HG03159 (cell line): Measurements from ENCODE around the gene TRDMT1.

ENCODE experiments used
- ATAC-seq: cut with Tn5 transposase; IDR thresholded peaks from one replicate; pipeline ENCODE4 v1.9.1; 2021; ENCODE audit warnings: mild to moderate bottlenecking, moderate library complexity; ENCODE audit not compliant: unreplicated experiment

Gene TRDMT1

DNA sequence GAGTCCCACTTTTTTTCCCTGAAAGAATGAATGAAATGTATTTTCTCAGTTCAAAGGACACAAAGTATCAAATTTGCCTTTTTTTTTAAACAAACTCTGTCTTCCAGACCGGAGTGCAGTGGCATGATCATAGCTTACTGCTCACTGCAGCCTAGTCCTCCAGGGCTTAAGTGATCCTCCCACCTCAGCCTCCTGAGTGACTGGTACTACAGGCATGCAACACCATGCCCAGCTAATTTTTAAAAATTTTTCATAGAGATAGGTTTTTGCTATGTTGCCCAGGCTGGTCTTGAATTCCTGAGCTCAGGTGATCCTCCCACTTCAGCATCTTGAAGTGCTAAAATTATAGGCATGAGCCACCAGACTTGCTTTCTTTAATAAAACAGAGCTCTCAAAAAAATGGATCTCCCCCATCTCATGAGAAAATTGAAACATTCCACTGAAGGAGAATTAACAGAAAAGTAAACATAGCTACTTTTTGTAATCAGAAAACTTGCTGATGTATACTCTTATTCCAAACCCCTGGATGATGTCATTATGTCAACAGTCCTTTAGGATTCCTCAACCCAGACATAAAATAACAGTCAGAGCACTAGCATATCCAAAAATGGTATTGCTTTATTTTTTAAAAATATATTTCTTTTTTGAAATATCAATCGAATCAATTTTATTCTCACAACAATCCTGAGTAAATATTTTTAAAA, 12.3 kb upstream of the TRDMT1 start:
- no peak for ATAC-seq

DNA sequence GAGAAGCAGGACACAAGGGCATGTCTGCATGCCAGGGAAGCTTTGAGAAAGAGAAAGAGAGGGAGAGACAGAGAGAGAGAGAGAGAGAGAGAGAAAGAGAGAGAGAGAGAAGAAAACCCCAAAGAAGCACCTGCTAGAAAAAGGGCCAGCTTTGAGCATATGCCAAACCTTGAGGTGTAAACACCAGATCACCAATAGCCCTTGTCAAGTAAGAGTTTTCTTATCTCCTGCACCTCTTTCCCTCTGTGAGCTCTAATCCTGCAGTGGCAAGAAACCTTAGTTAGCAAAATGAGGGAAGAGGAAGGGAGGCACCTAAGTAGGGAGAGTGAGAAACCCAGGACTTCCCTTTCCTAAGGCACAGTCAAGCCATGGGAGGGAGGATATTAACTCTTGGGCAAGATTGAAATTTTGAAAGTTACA, 11.3 kb upstream of the TRDMT1 start:
- ATAC-seq, result no peak

DNA sequence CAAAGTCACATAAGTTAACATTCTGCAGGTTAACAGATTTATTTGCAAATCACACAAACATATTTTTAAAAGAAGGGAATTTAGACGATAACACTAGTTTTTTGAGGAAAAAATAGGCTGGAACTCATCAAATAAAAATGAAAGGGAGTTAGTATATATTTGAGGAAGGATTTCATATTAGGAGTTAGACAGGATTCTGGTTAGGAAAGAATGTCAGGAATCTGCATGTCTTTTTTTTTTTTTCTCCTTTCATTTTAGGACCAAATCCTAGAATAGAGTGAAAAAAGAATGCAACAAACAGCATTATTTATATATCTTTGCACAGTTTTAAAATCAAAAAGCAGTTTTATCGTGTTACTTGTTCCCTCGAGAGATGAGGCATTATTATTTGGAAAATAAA, 8.9 kb upstream of the TRDMT1 start:
- no peak for ATAC-seq

DNA sequence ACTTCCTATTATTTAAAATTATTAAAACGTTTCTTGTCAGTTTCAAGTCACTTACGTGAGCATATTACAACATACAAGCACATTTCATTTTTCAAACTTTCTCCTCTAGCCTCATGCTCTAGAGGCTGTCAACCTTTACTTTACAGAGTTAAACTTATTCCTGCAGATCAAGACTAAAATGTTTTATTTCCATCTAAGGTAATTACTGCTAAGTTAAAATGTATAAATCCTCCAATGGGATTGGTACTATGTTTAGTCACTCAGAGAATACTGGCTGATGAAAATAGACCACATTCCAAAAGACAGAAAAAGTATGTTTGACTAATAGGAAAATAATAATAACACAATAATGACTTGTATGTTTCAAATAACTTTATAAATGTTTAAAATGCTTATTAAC, 8.4 kb upstream of the TRDMT1 start:
- ATAC-seq, result no peak

DNA sequence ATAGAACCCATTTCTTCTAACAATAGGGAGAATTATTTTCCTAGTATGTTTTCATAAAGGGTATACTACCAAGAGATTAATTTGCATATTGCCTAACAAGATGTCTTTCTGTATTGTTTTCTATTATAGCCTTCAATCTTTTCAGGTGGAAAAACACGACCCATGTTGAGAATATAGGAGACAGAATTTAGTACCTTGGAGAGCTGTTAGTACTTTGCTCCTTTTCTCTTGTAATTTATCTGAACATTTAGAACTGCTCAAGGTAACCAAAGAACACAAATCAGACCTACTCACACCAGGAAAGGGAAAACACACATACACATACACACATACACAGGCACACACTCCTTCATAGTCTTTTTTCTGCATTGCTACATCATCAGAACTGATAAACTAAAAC, 7.8 kb upstream of the TRDMT1 start:
- no peak for ATAC-seq

DNA sequence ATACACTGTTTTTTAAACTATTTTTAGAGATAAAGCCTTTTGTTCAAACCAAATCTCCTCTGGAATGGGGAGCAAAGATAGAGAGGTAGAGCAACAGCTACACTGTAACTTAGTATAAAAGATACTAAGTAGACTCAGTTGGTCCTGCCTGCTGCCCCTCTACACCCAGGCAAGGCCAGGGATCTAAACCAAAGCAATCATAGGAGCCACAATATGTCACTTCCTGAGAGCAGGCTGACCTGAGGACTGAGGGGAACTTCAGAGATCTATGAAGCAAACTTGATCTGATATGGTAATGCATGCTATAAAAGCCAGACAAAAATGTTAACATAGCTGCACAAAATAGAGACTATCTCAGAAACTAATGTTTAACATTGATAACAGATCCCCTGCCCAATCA, 7.0 kb upstream of the TRDMT1 start:
- no peak for ATAC-seq

DNA sequence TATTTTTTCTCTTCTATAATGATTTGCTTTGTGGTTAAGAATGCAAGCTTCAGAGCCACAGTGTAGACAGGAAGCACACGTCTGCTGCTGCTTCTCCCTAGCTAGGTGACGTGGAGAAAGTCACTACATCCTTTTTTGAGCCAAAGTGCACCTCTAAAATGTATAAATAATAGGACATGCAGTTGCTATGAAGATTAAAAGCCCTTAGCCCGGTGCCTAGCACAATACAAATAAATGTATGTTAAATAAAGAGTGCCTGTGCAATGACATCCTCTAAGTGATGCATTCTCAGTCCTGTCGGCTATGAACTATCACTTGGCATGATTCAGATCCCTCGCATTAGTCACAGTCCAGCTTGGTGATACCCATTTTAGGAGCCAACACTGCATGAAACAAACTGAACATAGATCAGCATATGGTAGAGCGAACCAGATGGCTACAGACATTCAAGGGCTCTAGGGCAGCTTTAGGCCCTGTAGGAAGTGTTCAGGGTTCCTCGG, 4.8 kb upstream of the TRDMT1 start:
- ATAC-seq, result peak; percentile 73

DNA sequence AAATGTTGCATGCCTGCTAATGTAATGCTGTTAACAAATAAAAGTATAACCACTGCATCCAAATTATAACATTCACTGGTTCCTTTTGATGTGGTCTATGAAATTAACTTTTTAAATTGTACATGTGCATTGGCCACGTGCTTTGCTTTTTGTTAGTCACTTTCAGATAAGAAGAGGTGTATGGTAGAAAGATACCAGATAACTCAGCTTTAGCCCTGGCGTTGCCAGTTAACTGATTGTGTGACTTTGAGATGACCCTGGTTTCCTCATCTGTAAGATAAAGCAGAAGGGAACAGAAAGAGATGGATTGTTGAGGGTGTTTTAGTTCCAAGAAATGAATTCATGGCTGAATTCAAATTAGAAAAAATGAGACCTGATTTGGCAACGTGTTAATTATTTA, 1.9 kb upstream of the TRDMT1 start:
- ATAC-seq, result no peak

DNA sequence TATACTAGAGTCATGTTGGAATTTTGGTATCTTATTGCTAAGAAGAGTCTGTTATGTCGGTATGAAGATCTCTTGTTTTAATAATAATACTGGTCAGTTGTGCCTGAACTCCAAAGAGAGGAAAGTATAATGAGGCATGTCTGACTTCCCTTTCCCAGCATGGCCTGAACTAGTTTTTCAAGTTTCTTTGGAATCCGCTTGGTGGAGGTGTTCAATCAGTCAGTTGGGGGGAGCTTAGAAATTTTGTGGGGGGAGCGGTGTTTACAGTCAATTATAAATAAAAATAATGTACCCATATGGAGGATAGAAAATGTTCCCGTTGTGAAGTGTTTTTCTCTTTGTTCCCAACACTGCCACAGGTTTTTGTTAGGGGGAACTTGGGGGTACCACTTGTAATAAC, 1.5 kb upstream of the TRDMT1 start:
- no peak for ATAC-seq

DNA sequence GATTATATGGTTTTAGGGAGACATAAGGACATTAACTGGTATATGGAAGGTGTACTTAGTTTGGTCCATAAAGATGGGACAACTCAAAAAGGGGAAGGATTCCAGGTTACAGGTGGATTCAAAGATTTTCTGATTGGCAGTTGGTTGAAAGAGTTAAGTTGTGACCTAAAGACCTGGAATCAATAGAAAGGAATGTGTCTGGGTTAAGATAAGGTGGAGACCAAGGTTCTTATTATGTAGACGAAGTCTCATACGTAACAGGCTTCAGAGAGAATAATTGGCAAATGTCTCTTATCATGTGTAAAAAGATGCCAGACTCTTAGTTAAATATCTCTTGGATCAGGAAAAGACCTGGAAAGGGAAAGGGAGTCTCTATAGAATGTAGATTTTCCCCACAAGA, 1.0 kb upstream of the TRDMT1 start:
- no peak for ATAC-seq

DNA sequence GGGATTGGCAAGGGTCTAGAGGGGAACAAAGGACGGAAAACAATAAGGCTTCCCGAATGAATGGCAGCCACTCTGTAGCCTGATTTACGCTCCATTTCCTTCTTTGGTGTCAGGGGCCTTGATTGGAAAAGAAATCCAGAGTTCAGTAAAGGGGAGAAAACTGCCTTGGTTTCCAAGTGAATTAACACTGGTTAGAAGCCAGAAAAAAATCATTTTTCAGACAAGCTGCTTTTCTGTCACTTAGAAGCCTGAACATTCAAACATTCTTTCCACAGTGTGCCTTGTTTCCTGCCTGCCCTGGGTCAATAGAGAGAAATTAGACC, 283 bp upstream of the TRDMT1 start:
- ATAC-seq, result no peak

DNA sequence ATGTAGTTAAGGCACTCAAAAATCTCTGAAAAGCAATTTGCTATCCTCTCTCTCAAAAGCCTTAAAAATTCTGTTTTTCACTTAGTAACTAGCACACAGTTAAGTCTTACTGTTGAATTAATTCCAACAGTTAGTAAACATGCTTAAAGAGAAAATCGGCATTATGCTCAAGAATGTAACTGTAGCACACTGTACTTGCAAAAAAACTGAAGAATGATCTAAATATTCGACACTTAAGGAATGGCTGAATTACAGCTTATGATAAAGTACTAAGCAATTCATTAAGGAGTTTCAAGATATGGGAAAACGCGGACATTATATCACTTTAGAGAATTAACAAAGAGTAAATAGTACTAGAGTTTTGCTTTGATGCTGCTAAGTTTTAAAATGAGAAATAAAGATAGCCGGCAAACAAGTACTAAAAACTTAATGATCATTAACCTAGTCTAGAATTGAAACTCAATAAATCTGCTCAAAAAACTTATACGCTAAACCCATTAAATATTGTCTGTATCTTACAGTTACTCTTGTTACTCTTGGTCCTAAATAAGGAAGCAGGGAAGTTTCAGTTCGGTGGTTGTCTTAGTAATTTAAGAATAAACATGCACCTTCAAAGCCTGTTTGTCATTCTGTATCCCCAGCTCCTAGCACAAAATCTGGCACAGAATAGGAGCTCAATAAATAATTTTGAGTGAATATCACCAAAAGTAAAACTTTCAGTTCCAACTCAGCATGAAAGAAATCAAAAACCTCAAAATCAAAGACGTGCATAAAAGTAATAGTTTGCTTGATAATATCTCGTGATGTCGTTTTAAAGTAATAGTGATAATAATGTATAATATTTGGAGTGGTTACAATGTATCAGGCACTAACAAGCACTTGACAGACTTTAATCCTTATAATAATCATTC, 1.2 kb downstream of the TRDMT1 start:
- ATAC-seq, result peak; percentile 35

DNA sequence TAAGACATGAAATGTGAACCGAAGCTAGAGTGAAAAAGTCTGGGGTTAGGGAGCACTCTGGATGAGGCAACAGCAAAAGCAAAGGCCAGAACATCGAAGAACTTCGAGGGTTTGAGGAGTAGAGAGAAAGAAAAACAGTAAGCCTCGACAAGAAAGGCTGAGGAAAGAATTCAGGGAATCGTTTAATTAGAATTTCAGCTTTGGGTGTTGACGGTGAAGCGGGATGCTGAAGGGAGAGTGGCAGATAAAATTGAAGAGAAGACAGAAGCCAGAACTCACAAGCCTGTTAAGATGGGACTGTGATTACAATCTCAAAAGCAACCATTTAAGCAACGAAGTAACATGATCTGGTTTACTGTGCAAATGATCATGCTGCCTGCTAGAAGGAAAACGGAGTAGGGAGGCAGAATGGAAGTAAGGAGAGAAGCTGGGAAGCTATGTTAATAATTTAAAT, 2.1 kb downstream of the TRDMT1 start:
- ATAC-seq, result no peak

DNA sequence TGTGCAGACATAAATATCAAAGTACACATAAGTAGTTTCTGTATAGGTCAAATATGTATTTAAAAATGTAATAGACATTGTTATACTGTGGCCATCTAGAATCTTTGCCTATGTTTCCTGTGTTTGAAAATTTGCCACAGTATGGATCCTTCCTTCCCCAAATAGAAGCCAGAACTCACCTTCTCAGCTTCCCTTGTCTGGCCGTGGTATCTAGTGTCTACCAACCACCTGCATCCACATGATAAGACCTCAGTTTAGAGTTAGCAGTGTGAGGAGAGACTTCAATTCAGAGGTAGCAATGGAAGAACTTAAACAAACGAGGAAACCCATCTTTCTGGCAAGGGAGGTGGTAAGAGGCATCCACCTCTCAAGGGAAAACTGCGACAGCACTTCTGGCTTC, 4.9 kb downstream of the TRDMT1 start:
- no peak for ATAC-seq

DNA sequence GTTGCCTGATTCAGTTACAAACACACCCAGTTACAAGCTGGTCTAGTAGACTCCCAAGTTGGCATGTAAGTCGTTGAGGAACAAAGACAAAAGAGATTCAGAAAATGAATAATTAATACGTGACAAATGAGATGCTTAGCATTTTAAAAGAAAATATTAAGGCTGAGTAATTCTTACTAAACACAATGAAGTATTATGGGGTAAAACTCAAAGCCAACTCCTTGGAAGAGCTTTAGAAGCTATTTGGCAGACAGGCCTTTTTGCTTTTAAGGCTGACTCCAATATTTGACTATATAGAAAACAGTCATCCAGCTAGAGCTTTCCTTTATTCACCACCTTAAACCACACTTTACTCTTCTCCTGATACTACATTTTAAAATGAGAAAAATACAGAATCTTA, 5.4 kb downstream of the TRDMT1 start:
- no peak for ATAC-seq

DNA sequence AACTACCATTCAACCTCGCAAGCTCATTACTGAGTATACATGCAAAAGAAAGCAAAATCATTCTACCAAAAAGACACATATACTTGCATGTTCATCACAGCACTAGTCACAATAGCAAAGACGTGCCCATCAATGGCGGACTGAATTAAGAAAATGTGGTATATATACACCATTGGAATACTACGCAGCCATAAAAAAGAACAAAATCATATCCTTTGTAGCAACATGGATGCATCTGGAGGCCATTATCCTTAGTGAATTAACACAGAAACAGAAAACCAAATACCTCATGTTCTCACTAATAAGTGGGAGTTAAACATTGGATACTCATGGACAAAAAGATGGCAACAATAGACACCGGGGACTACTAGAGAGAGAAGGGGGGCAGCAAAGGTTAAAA, 6.4 kb downstream of the TRDMT1 start:
- no peak for ATAC-seq

DNA sequence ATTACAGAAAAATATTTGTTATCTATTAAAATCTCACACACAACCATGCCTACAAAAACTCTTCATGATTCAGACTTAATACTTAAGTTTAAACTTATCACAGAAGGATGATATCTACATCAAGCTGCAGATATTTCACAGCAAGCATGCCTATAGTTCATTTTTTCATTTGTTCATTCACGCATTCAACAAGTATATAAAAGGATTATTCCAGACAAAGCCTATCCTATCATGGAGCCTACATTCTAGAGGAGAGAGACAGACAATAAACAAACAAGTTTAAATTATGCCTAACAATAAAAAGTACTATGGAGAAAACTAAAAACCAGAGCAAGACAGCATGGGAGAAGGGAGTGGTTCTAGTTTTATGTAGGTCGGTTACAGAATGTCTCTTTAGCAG, 10.9 kb downstream of the TRDMT1 start:
- no peak for ATAC-seq

DNA sequence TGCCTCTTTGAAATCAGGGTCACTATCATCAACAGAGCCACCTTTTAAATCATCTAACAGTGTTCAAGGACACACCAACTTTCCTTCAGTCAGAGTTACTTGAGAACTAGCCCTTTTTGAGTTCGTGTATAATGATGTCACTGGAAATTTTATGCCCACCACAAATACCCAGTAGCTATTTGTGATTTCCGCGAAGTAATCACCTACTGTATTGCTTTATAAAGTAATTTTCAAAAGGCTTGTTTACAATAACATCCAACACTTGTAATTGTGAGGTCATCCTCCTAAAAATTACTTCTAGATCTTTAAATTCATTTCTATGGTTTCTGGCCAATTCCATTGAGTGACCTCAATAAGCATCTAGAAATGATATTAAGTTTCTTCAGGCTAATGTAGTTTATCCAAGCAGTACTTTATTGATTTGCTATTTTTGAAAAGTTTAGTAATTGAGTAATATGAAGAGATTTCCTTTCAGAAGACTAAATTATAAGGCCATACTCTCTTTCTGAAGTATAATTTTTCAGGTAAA, 12.8 kb downstream of the TRDMT1 start:
- ATAC-seq, result no peak

DNA sequence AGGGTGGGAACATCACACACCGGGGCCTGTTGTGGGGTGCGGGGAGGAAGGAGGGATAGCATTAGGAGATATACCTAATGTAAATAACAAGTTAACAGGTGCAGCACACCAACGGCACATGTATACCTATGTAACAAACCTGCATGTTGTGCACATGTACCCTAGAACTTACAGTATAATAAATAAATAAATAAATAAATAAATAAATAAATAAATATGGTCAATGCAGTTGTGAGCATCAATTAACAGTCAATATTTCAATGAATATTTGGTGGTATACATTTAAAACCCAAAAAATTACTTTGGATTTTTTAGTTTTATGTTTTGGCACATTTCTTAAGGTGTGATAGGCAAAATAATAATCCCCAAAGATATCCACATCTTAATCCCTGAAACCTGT, 15.6 kb downstream of the TRDMT1 start:
- no peak for ATAC-seq

DNA sequence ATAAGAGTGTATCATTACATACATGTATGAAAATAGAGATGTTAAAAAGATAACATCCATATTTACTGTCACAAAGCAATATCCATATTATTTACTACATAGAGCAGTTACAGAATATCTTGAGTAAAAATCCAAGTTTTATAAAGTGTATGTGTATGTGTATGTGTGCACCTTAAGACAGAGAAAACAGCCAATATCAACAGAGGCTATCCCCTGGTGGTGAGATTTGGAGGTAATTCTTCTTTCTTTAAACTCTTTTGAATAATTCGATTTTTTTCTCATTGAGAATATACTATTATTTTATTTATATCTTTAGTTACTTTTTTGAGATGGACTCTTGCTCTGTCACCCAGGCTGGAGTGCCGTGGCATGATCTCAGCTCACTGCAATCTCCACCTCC, 18.4 kb downstream of the TRDMT1 start:
- no peak for ATAC-seq

DNA sequence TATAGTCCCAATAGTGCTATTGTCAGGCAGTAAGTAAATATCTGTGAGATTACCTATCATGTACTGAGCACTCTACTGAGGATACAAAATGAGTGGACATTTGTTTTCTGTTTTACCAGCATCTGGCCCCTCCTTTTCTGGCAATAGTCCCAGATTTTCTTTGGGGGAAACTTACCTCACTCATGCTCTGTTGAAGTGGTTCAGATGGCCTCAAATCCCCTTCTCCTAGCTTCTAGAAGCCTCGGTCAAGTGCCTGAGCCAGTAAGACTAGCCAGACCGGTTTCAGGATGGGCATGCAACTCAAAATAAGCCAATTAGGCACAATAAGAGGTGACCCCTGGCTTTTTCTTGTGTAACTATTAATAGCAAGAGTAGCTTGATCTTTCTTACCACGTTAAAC, 19.7 kb downstream of the TRDMT1 start:
- no peak for ATAC-seq

DNA sequence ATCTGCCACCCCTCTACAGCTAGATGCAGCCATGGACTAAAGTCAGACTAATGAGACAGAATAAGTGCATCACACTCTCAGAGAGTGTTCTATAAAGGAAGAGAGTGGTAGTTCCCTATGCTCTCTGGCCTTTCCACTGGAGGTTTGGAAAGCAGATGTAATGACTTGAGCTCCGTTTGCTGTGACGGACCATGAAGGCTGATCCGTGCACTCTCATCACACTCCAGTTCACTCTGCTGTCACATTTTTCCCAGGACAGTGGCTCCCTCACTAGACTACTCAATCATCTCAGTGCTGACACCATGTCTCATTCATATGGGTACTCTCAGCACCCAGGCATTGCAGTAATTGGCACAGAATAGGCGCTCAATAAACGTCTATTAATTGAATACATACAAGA, 20.4 kb downstream of the TRDMT1 start:
- no peak for ATAC-seq
